Skeletal muscle satellite cell (primary cell): ENCODE results near the gene TSR3.

Source experiments
- H3K27me3 ChIP-seq: 2 replicates; pipeline ENCODE4 v1.7.0; 2013; ENCODE audit warnings: low read length; ENCODE audit not compliant: control insufficient read depth, insufficient read depth
- H3K36me3 ChIP-seq: 2 replicates; pipeline ENCODE4 v1.7.0; 2013; ENCODE audit warnings: mild to moderate bottlenecking, control low read depth, low read length; ENCODE audit not compliant: insufficient read depth
- H3K4me1 ChIP-seq: 2 replicates; pipeline ENCODE4 v1.7.0; 2013; ENCODE audit warnings: low read length; ENCODE audit not compliant: control insufficient read depth, insufficient read depth
- H3K4me2 ChIP-seq: 2 replicates; pipeline ENCODE4 v1.7.0; 2013; ENCODE audit warnings: mild to moderate bottlenecking, low read length
- H3K4me3 ChIP-seq: 2 replicates; pipeline ENCODE4 v1.7.0; 2013; ENCODE audit warnings: low read length
- H3K9ac ChIP-seq: 2 replicates; pipeline ENCODE4 v1.7.0; 2013; ENCODE audit warnings: mild to moderate bottlenecking, low read depth, low read length, moderate library complexity
- H3K9me3 ChIP-seq: replicated peaks from 2 replicates; pipeline ENCODE4 v1.7.0; 2013; ENCODE audit warnings: mild to moderate bottlenecking, control low read depth, low read length

TSR3 gene

GRCh38 chr16:1325673-1326371, 25.9 kb downstream of the TSR3 start:
- no peak overlapping the region for H3K4me3 ChIP-seq
- no peaks in the 10 kb centered on the region for H3K4me1 ChIP-seq
- peaks cover 37% of the 10 kb centered on the region for H3K36me3 ChIP-seq
- no peak overlapping the region for H3K9ac ChIP-seq
- no peaks in the 10 kb centered on the region for H3K9me3 ChIP-seq
- no peak overlapping the region for H3K4me2 ChIP-seq
- peaks cover under 1% of the 10 kb centered on the region for H3K27me3 ChIP-seq

DNA sequence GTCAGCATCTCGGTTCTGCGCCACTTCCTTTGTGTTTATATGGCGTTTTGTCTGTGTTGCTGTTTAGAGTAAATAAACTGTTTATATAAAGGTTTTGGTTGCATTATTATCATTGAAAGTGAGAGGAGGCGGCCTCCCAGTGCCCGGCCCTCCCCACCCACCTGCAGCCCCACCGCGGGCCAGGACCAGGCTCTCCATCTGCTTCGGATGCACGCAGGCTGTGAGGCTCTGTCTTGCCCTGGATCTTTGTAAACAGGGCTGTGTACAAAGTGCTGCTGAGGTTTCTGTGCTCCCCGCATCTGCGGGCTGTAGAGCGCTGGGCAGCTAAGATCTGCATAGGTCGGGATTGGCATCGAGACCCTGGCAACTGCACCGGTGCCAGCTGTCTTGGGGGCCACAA, 26.4 kb downstream of the TSR3 start:
- Histone ChIP-seq H3K4me1 (no peaks in the 10 kb centered on the region), H3K36me3 (peaks cover 42% of the 10 kb centered on the region), H3K4me3 (no peak overlapping the region), H3K27me3 (no peaks in the 10 kb centered on the region), H3K9ac (no peak overlapping the region), H3K4me2 (no peak overlapping the region), H3K9me3 (no peaks in the 10 kb centered on the region)

- no peak overlapping the region for H3K9ac ChIP-seq
- peaks cover 51% of the 10 kb centered on the region for H3K36me3 ChIP-seq
- no peaks in the 10 kb centered on the region for H3K9me3 ChIP-seq
- H3K4me1 ChIP-seq, result no peaks in the 10 kb centered on the region
- H3K4me3 ChIP-seq, result no peak overlapping the region
- H3K4me2 ChIP-seq, result no peak overlapping the region
- no peaks in the 10 kb centered on the region for H3K27me3 ChIP-seq
Observed at GRCh38 chr16:1324286-1324826, 27.3 kb downstream of the TSR3 start.

- Histone ChIP-seq H3K4me2 (no peak overlapping the region), H3K36me3 (peaks cover 59% of the 10 kb centered on the region), H3K27me3 (no peaks in the 10 kb centered on the region), H3K9ac (no peak overlapping the region), H3K4me1 (no peaks in the 10 kb centered on the region), H3K4me3 (no peak overlapping the region), H3K9me3 (no peaks in the 10 kb centered on the region)
Observed at GRCh38 chr16:1323296-1324239, 28.1 kb downstream of the TSR3 start.

GRCh38 chr16:1322407-1322806, 29.3 kb downstream of the TSR3 start:
- no peak overlapping the region for H3K4me2 ChIP-seq
- H3K36me3 ChIP-seq, result peaks cover 70% of the 10 kb centered on the region
- no peaks in the 10 kb centered on the region for H3K9me3 ChIP-seq
- no peaks in the 10 kb centered on the region for H3K27me3 ChIP-seq
- no peak overlapping the region for H3K4me3 ChIP-seq
- H3K4me1 ChIP-seq, result no peaks in the 10 kb centered on the region
- H3K9ac ChIP-seq, result no peak overlapping the region

DNA sequence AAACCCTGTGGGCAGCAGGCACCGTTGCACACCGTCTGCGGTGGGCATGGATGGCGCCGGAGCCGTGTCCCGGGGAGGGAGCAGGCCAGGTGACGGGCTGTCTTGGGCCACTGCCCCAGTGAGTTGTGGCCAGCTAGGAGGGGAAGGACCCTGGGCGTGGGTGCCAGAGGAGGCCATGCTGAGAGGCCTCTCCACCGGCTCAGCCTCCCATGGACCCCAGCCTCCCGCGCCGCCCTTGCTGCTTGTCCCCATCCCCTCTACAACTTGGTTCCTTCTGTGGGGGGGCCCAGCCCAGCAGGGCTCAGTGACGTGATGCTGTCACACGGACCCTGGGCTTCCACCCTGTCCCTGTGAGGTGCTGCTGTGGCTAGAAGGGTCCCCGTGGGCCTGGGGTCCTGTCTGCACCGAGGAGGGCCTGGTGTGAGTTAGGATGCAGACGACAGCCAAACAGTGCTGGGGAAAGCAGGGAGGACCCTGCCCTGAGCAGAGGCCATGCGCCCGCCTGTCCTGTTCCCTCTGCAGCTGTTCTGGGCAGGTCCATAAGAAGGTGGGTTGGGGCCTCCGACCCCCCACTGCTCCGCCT, 30.9 kb downstream of the TSR3 start:
- H3K4me1 ChIP-seq, result no peaks in the 10 kb centered on the region
- H3K9ac ChIP-seq, result no peak overlapping the region
- H3K4me3 ChIP-seq, result no peak overlapping the region
- H3K36me3 ChIP-seq, result peaks cover 84% of the 10 kb centered on the region
- H3K9me3 ChIP-seq, result no peaks in the 10 kb centered on the region
- no peaks in the 10 kb centered on the region for H3K27me3 ChIP-seq
- H3K4me2 ChIP-seq, result no peak overlapping the region

GRCh38 chr16:1320097-1320496, 31.6 kb downstream of the TSR3 start:
- Histone ChIP-seq H3K4me1 (no peaks in the 10 kb centered on the region), H3K4me3 (no peak overlapping the region), H3K27me3 (no peaks in the 10 kb centered on the region), H3K9me3 (no peaks in the 10 kb centered on the region), H3K9ac (no peak overlapping the region), H3K36me3 (peaks cover 84% of the 10 kb centered on the region), H3K4me2 (no peak overlapping the region)

- no peak overlapping the region for H3K9ac ChIP-seq
- H3K4me3 ChIP-seq, result no peak overlapping the region
- no peak overlapping the region for H3K4me2 ChIP-seq
- H3K36me3 ChIP-seq, result peaks cover 84% of the 10 kb centered on the region
- no peaks in the 10 kb centered on the region for H3K27me3 ChIP-seq
- no peaks in the 10 kb centered on the region for H3K4me1 ChIP-seq
- no peaks in the 10 kb centered on the region for H3K9me3 ChIP-seq
Observed at GRCh38 chr16:1319041-1319440, 32.6 kb downstream of the TSR3 start.

DNA sequence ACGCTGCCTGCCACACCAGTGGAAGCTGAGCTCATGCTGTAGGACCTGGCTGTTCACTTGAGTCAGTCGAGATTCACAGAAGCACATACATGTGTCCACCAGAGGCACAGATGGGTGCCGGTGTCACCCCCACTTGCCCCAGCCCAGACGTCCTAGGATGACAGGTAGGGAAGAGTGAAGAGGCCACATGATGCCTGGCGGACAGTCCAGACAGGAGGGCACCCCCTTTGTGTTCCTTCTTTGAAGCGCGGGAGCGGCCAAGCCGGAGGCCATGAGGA, 33.5 kb downstream of the TSR3 start:
- Histone ChIP-seq H3K27me3 (no peaks in the 10 kb centered on the region), H3K9me3 (no peaks in the 10 kb centered on the region), H3K4me1 (no peaks in the 10 kb centered on the region), H3K9ac (no peak overlapping the region), H3K36me3 (peaks cover 79% of the 10 kb centered on the region), H3K4me2 (no peak overlapping the region), H3K4me3 (no peak overlapping the region)

DNA sequence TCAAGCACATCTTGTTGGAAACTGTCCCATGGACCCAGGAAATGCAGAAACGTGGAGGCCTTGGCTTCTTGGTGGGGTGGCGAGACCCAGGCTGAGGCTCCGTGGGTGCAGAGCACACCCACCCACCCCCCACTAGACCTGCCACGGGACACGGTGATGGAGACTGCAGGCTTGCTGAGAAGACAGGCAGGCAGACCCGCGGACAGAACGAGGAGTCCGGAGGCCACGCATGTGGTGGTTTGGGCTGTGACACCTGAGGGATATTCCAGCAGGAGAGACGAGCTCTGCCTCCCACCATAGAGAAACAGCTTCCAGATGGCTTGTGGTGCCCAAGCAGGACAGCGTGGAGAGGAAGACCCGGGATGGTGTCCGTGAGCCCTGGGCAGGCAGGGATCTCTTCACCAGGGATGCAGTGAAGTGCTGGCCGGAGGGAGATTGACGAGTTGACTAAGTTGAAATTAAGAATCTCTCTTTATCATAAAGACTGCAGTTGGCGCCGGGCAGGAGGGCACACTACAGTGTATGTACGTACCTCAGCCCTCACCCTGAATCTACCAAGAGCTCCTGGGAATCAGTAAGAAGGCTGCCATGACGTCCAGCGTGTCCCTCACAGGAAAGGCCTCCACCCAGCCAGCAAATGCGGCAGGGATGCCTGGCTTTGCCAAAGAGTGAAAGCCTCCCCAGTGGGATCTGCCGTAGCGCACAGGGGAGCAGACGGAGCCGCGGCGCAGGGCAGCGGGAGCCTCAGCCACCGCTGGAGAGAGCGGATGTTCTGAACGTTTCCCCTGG, 34.0 kb downstream of the TSR3 start:
- Histone ChIP-seq H3K4me3 (no peak overlapping the region), H3K9me3 (no peaks in the 10 kb centered on the region), H3K4me1 (peaks cover 4% of the 10 kb centered on the region), H3K4me2 (no peak overlapping the region), H3K36me3 (peaks cover 83% of the 10 kb centered on the region), H3K27me3 (no peaks in the 10 kb centered on the region), H3K9ac (no peak overlapping the region)

GRCh38 chr16:1316033-1316405, 35.7 kb downstream of the TSR3 start:
- no peak overlapping the region for H3K4me2 ChIP-seq
- no peaks in the 10 kb centered on the region for H3K9me3 ChIP-seq
- peaks cover 81% of the 10 kb centered on the region for H3K36me3 ChIP-seq
- H3K4me3 ChIP-seq, result no peak overlapping the region
- H3K4me1 ChIP-seq, result peaks cover 20% of the 10 kb centered on the region
- H3K27me3 ChIP-seq, result no peaks in the 10 kb centered on the region
- H3K9ac ChIP-seq, result no peak overlapping the region
